ENCODE results near the gene KRT36. TPM values are rescaled to one million over a fixed set of nuclear protein-coding genes. Genes with fewer than 3 reads are reported as not detected.

Gene KRT36
- total and polyA plus RNA-seq, 7 donors, result 0.04 TPM; not detected in 6

DNA sequence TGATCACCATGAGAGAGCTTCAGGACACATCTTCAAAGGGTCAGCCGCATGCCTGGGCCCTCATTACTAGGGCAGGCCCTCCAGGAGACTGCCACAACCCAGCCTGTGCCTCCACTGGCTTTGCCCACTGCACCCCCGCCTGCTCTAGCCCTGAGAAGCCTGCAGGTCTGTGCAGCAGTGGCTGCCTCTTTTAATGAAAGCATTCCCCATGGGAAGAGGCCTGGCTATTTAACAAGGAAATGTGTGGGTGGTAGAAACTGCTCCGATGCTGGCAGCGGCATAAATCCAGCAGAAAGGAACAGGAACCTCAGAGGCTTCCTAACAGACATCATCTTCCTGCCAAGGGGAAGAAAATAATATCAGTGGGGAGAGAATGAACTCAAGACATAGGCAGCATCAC is 22.1 kb downstream of the KRT36 start:
- DNase-seq, result no peak
- intact Hi-C loops (cut with DNase I), result no loop called here
- H3K36me3 ChIP-seq (ENCODE audit: insufficient read depth in 1 of 2, low read depth in 1 of 2), result no peaks in the 10 kb centered on the region
- H3K27ac ChIP-seq, result no peak overlapping the region
- H3K4me1 ChIP-seq, result no peaks in the 10 kb centered on the region
- ATAC-seq, result no peak
- 52 to 55% (median 55%) methylated on average over 4 of the region's 4 CpGs for WGBS, 3 donors
- H3K9me3 ChIP-seq, result no peaks in the 10 kb centered on the region
- H3K4me3 ChIP-seq, result no peak overlapping the region
- TF ChIP-seq, protein P1, sequence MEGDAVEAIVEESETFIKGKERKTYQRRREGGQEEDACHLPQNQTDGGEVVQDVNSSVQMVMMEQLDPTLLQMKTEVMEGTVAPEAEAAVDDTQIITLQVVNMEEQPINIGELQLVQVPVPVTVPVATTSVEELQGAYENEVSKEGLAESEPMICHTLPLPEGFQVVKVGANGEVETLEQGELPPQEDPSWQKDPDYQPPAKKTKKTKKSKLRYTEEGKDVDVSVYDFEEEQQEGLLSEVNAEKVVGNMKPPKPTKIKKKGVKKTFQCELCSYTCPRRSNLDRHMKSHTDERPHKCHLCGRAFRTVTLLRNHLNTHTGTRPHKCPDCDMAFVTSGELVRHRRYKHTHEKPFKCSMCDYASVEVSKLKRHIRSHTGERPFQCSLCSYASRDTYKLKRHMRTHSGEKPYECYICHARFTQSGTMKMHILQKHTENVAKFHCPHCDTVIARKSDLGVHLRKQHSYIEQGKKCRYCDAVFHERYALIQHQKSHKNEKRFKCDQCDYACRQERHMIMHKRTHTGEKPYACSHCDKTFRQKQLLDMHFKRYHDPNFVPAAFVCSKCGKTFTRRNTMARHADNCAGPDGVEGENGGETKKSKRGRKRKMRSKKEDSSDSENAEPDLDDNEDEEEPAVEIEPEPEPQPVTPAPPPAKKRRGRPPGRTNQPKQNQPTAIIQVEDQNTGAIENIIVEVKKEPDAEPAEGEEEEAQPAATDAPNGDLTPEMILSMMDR (IDR thresholded peaks at IDR 0.05), result no peak
- H3K27me3 ChIP-seq (ENCODE audit: insufficient read depth in 3 of 3, low read length in 2 of 3), result peaks cover 0 to 7% (median 0%) of the 10 kb centered on the region in 3 donors

DNA sequence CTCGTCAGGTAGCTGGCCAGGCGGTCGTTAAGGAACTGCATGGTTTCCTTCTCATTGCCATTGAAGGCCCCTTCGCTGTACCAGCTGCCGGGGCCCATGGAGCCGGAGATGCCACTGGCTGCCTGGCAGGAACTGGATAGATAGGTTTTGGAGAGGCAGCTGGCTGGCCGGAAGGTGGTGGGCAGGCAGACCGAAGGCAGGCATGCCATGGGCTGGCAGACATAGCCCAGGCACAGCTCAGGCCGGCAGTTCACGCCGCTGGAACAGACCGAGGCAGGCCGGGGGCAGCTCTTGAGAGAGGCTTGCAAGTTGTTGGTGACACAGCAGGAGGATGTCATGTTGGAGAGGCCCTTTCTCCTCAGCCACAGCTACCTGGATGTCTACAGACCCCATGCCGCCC is 22.7 kb downstream of the KRT36 start, which contains the start of gene KRT32:
Gene KRT32 (minus strand): TSS at position 399 of the 400 bp plus-strand sequence. CDS start 61 bp downstream, at position 338.
- no peaks in the 10 kb centered on the region for H3K9me3 ChIP-seq
- intact Hi-C loops (cut with DNase I), result no loop called here
- TF ChIP-seq, protein P1 (IDR thresholded peaks at IDR 0.05), result no peak
- H3K27ac ChIP-seq, result no peak within 1 kb of the TSS
- WGBS, 3 donors, result 88 to 95% (median 90%) methylated on average over 14 of the region's 14 CpGs
- H3K4me1 ChIP-seq, result no peaks in the 10 kb centered on the region
- no peaks in the 10 kb centered on the region for H3K36me3 ChIP-seq (ENCODE audit: insufficient read depth in 1 of 2, low read depth in 1 of 2)
- no peak for DNase-seq
- ATAC-seq, result no peak
- no peak within 1 kb of the TSS for H3K4me3 ChIP-seq
- H3K27me3 ChIP-seq (ENCODE audit: insufficient read depth in 3 of 3, low read length in 2 of 3), result peaks cover 0 to 7% (median 0%) of the 10 kb centered on the region in 3 donors

DNA sequence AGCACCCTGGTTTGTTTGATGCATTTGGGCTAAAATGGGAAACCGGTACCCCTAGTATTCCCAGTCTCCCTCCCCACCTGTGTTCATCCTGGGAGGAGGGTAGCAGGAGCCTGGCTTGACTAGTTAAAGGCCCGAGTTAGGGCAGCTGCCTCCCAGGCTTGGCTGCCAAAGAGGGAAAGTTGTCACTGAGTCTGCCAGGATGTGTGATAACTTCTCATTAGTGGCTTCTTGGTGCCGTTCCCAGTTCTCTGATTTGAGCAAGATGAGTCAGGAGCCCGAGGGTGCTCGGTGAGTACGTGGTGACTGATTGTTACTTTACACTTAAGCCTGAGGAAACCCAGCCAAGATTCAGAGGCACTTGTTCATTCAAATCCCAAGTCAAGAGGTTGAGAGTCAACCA is 25.0 kb downstream of the KRT36 start:
- Histone ChIP-seq H3K4me3 (no peak overlapping the region), H3K9me3 (no peaks in the 10 kb centered on the region), H3K36me3 (ENCODE audit: insufficient read depth in 1 of 2, low read depth in 1 of 2) (no peaks in the 10 kb centered on the region), H3K4me1 (no peaks in the 10 kb centered on the region), H3K27me3 (ENCODE audit: insufficient read depth in 3 of 3, low read length in 2 of 3) (peaks cover 0 to 3% (median 2%) of the 10 kb centered on the region in 3 donors), H3K27ac (no peak overlapping the region)
- ATAC-seq (peak; percentile 94 to 98 (median 95)), DNase-seq (peak in 1 of 2 donors; percentile 35)
- TF ChIP-seq, protein P1 (IDR thresholded peaks at IDR 0.05), result no peak
- intact Hi-C loops (cut with DNase I), result no loop called here
- 16 to 27% (median 17%) methylated on average over 6 of the region's 6 CpGs for WGBS, 3 donors

GRCh38 chr17:41464173-41464572 is 25.5 kb downstream of the KRT36 start:
- intact Hi-C loops (cut with DNase I), result no loop called here
- TF ChIP-seq, protein P1 (IDR thresholded peaks at IDR 0.05), result no peak
- DNase-seq (no peak), ATAC-seq (no peak)
- H3K27me3 ChIP-seq (ENCODE audit: insufficient read depth in 3 of 3, low read length in 2 of 3), result peaks cover 0 to 3% (median 2%) of the 10 kb centered on the region in 3 donors
- no peaks in the 10 kb centered on the region for H3K9me3 ChIP-seq
- no peaks in the 10 kb centered on the region for H3K36me3 ChIP-seq (ENCODE audit: insufficient read depth in 1 of 2, low read depth in 1 of 2)
- no peak overlapping the region for H3K27ac ChIP-seq
- H3K4me3 ChIP-seq, result no peak overlapping the region
- 82 to 85% (median 82%) methylated on average over 11 of the region's 11 CpGs for WGBS, 3 donors
- no peaks in the 10 kb centered on the region for H3K4me1 ChIP-seq

GRCh38 chr17:41463746-41464145 is 26.0 kb downstream of the KRT36 start:
- no peak for ATAC-seq
- no peak for DNase-seq
- 88 to 93% (median 90%) methylated on average over 8 of the region's 8 CpGs for WGBS, 3 donors
- Histone ChIP-seq H3K27me3 (ENCODE audit: insufficient read depth in 3 of 3, low read length in 2 of 3) (peaks cover 0 to 3% (median 2%) of the 10 kb centered on the region in 3 donors), H3K36me3 (ENCODE audit: insufficient read depth in 1 of 2, low read depth in 1 of 2) (no peaks in the 10 kb centered on the region), H3K27ac (no peak overlapping the region), H3K4me3 (no peak overlapping the region), H3K9me3 (no peaks in the 10 kb centered on the region), H3K4me1 (no peaks in the 10 kb centered on the region)
- TF ChIP-seq, protein P1 (IDR thresholded peaks at IDR 0.05), result no peak
- intact Hi-C loops (cut with DNase I), result no loop called here
